SW 1271 (cell line): ENCODE measurements around the gene RFX3.

Experiments used
- DNase-seq, 2 experiments: peaks; one replicate each; lab custom pipeline; 2025; lab: John Stamatoyannopoulos, UW

RFX3 gene

DNA sequence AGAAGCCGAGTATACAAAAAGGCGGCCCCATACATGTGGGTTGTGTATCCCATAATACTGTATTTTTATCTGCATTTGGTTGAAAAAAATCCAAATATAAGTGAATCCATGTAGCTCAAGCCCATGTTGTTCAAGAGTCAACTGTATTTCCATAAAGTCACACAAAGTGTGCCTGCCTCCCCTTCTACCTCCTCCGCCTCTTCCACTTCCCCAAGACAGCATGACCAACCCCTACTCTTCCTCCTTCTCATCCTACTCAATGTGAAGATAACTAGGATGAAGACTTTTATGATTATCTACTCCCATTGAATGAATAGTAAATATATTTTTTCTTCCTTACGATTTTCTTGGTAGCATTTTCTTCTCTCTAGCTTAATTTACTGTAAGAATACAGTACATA lies 92.7 kb downstream of the RFX3 start:
- DNase-seq: no peak

DNA sequence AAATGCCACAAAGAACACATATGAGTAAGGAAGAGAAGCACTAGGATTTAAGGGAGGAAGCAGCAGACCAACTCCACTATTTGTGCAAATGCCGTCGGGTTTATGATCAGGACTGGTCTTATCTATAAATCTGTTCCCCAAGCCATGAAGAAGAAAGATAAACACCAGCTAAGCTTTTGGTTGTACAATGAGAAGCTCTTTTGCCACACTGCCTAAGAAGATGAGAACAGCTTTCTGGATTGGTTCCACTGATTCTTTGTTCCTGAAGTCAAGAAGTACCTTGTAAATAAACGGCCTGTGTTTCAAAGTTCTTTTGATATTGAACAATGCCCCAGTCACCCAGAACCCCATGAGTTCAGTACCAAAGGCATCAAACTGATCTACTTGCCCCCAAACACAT lies 93.9 kb downstream of the RFX3 start:
- no peak for DNase-seq

DNA sequence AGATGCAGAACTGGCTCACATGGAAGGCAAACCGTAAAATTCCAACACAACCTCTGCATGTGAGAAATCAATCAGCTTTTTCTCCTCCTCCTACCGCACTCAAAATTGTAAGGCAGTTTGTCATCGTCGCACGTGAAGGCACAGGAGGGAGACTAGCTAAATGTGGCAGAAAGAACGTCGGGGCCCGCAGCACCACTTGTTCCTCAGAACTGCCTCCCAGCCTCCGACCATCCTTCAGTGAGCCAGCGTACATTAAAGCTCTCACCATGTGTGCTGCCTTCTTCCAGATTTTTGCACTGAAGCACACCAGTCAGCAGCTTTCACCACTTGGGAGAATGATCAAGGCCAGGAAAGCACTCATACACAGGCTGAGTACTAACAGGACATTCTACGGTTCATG lies 105.9 kb downstream of the RFX3 start:
- DNase-seq: no peak

DNA sequence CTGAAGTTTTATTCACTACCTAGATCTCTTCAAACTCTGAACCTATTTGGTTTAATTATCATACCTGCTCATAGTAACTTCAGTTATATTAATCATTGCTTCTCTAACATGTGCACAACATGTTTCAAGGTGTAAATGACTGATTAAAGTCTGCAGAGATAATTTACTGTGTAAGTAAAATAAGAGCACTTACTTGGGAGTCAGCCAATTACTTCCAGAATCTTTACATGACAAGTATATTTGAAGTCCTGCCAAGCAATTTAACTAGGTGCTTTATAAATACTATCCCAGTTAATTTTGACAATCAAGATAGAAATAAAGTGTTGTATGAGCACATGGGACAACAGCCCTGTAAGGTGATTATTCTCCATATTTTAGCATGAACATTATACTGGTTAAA lies 109.9 kb downstream of the RFX3 start:
- DNase-seq: no peak

DNA sequence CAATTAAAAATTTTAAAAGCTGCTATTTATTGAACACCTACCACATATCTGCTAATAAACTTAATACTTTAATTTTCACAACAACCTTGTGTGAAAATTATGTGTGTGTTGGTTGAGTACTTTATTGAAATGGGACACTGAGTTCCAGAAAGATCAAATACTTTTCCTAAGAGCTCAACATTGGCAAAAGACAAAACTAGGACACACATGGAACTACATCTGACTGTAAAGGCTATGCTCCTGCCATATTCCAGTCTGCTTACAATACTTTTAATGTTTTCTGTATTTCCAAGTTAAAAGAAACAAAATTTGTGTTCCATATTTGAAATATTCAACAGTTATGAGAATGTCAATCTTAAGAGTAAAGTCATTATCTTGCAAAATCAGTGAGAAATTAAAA lies 111.8 kb downstream of the RFX3 start:
- DNase-seq: no peak

DNA sequence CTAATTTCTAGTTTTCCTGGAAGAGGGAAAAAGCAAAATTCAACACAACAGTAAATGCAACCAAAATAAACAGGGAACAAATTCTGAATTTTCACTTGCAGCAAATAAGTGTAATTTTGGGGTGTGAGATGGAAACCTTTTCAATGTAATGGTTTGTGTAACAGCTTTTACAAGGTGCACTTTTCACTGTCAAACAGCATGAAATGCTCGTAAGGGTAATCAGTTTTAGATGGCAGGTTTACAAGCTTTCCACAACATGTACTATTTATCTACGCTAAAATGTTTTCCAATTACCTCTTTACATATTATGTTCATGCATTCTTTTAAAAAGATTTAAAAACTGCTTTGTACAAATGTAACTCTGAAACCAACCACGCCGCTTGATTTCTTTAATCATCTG lies 115.3 kb downstream of the RFX3 start:
- DNase-seq: no peak

DNA sequence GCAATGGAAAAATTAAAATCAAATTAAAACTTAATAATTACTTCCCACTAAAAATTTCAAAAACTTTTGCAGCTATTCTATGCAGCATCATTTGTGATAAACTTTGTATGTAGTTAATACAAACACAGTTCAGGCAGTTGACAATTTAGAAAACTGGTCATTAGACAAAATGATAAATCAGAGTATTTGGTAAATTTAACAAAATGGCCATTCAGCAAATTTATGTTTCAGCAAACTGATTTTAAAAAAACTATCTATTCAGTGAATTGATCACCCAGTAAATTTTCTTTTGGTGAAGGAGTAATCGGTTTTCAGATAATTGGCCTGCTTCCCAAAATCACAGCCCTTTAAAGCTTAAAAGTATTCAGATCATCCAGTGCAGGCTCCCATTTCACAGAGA lies 116.3 kb downstream of the RFX3 start:
- no peak for DNase-seq

DNA sequence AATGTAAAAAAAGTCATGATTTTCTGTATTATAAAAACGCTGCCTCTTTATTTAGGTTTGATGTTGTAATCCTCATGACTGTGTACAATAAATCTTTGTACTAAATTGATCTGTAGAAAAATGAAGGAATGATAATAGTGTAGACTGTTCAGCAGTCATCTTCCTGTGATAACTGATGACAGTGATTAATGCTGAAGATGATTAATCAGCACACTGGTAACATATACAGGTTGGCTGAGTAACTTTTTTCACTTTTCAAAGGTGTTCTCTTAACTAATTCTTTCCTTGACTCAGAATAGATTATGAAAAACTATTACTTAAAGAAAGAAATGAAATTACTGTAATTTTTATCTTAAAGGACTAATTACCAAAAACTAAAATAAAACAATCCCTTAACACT lies 122.5 kb downstream of the RFX3 start:
- no peak for DNase-seq

DNA sequence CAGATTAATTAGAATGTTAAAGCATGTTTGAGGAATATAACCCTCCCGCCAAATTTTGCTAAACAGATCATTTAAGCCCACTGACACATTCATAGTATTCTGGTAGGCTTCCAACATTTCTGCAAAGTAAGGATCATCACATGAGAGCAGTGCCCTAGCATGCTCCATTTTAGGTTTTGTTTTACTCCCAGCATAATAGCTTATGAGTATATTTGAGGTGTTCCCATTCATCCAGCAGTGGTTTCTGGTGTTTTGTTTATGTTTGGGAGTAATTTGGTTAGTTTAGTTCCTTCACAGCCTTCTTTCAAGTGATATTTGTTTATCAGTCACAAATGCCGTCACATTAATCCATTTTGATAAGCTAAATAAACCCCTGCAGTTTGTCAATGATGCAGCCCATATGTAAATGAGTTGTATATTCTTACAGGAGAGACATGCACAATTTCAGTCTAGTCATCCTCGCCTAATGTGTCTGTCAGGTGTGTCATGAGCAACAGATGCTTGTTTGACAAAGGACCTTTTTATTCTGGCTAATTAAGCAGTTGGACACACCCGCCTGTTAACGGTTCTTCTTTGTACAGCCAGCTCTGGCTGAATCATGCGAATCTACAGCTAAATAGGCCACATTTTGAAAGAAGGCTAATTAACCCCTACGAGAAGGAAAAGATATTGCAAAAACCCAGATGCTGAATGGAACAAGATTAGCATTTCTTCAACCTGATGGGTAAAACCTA lies 124.4 kb downstream of the RFX3 start:
- DNase-seq: no peak

DNA sequence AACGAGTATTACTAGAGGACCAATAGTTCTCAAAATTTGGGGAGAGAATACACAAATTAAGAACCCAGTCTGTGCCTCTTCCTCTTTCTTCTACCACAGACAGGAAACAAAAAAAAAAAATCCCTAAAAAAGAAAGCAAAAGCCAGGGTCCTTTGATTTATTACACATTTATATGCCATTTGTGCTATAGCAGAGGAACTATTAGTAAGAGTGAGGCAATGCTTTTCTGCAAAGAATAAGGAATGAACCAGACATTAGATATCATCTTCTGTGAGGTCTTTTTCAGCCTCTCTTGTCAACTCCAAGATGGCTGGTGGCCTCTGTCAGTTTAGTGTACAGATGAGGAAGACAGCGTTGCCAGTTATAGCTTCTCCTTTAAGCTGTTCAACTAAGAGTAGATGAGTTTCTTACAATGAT lies 127.6 kb downstream of the RFX3 start:
- DNase-seq: no peak

DNA sequence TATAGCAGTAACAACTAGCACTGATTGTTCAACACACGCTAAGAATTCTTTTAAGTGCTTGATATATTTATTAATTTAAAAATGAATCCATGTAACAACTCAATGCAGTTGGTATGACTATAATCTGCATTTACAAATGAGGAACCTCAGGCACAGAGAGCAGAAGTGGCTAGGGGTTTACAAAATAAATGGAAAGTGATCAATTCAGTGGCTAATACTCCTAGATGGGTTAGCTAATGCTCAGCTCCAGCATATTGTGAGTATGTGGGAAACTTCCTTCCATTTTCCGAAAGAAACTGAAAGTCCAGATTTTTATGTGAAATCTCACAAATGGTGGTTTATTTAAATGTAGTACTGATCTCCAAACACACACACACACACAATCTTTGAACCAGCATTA lies 128.0 kb downstream of the RFX3 start:
- no peak for DNase-seq

DNA sequence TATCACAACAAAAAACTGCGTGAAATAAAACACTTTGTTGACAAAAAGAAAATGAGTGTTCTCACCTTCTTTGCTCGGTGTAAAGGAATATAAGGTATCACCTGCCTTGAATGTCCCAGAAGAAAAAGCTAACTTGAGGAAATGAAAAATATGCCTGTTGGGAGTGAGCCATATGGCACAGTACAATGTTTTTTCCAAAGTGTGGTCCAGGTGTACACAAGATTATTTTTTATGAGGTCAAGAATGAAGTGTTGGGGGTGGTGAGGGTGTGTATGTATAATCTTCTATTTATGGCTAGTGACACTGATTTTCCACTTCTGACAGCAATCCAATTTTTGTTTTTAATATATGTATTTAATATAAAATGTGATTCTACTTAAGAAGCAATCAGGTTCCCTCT lies 134.4 kb downstream of the RFX3 start:
- no peak for DNase-seq

DNA sequence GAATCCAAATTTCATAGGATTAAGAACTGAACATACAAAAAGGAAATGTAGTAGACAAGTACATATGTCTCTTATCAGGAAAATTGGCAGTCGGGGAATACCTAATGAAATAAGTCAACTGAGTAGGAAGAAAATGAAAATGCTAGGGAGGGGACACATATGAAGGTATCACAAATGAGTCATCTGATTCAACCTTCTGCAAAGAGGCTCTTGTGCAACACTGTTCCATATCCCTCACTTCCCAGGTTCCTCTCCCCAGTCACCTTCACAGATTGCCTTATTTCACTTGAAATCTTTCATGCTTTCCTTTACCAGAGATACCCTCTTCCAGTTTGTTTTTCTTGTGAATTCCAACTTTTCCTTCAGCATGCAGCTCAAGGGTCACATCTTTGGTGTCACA lies 139.0 kb downstream of the RFX3 start:
- no peak for DNase-seq

DNA sequence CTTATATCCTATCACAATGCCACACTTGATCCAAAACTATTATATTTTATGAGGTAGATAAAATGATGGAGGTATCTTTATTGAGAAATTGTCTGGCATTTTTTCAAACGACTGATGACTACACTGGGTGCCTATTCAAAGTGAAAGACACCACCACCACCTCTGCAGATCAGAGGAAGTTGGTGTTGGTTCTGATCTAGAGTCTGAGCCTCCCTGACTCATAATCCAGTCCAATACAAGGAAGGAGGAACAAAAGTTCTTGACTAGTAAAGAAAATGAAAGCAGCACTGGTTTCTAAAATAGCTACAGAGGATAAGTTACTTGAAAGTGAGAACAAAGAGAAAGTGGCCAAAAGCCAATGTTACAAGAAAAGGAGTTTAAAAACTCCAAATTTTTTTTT lies 139.9 kb downstream of the RFX3 start:
- DNase-seq: no peak

DNA sequence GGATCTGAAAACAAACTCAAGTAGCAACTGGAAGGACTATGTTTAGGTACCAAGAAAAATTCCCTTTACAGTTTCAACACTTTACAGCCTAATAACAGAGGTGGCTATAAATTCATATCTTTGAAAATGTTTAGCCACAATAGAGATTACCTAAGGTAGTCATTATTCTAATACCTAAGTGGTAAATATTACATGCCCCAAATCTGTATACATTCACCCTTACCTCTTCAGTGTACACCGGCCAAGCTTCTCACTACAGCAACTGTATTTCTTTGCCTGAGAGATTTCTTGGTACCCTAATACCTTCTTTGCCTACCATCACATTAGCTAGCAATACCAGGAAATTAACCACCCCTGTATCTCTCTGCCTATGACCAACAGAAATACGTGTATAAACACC lies 154.0 kb downstream of the RFX3 start:
- no peak for DNase-seq

DNA sequence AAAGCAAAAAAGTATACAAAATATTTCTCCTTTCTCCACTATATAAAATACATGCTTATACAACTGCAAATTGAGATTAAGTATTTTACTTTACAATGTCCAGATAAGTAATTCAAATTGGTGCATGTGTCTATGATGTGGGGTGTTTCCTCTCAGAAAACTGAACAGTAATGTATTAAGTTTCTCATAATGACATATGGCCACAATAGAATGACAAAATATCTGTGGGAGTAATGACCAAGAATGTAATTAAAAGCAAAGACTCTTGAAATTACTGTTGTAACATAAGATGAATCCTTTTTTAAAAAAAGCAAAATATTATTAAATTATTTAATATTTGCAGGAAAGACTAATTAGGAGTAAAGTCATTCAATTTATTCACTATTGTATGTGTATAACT lies 155.1 kb downstream of the RFX3 start:
- DNase-seq: no peak

DNA sequence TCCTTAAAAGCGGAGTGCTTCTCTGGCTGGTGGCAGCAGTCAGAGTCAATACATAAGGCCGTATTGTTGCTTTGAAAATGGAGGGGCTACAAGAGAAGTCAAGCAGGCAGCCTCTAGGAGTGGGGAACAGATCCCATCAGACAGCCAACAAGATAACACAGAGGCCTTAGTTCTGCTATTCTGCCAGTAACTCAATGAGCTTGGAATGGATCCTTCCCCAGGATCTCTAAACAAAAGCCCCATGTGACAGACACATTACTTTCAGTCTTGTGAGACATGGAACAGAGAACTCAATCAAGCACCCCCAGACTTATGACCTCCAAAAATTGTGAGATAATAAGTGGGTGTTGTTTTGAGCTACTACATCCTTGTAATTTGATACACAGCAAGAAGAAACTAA lies 158.6 kb downstream of the RFX3 start:
- no peak for DNase-seq

DNA sequence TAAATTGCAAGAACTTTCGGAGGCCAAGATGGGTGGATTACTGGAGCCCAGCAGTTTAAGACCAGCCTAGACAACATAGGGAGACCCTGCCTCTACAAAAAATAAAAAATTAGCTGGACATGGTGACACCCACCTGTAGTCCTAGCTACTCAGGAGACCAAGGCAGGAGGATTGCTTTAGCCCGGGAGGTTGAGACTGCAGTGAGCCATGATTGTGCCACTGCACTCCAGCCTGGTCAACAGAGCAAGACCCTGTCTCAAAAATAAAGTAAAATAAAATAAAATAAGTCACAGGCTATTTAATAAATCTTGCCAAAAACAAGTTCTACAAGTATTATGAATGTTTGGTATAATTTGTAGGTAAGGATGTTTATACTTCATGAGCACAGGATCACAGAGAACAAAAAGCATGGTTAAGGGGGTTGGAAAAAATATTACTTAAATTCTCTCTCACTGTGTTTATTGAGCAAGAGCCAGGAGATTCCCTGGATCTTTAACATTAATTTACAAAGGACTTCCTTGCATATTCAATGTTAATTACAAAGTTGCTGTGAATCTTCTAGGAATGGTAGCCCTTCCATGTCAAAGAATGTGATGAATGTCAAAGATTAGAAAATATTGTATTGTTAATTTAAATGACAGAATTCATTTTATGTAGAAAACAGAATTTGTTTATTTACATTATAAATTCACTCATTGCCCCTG lies 164.0 kb downstream of the RFX3 start:
- no peak for DNase-seq

DNA sequence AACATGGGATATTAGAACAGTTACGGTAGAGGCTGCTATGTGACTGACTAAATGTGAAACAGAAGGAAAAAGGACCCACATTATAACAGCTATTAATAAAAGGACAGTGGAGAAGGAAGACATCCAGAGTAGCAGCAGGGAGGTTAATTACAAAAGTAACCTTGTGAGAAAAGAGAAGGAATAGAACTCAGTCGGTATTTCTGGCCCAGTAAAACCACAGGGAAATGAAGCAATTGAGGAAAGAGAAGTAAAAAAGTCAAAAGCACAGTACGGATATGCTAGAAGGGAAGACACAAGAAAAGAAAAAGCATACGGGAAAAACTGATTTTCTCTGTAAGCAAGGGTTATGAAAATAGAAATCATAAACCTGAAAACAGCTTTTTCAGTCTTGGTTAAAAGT lies 164.7 kb downstream of the RFX3 start:
- no peak for DNase-seq

DNA sequence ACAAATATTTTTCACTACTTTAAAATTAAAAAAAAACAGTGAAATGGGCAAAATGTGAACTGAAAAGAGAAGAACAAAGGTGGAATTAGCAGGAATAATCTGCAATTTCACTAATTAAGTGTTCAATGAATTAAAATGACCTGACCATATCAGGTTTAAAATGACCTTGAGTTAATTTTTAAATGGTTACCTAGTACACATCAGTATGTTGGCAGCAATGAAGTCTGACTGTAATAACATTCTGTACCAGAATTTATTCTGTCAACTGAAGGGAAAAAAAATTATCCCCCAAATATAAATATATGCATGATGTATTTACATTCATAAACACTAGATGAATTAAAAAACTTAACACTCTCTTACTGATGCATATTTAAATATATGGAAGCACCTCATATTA lies 165.6 kb downstream of the RFX3 start:
- DNase-seq: no peak

DNA sequence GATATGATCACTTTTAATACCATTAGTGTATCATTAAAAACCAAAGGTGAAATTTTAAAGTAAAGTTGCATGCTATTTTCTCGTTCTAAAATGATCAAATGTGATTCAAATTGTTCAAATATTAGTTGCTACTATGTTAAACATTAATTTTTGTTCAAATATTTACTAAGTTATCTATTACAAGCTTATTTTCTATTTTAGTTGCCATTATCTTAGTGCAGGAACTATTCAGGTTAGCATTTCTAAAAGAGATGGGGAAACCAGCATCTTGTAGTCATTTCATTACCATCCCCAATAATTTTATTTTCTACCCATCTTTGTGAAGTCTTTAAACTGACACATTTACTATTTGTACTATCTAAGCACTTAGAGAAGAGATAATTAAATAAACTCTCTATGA lies 166.0 kb downstream of the RFX3 start:
- DNase-seq: no peak

DNA sequence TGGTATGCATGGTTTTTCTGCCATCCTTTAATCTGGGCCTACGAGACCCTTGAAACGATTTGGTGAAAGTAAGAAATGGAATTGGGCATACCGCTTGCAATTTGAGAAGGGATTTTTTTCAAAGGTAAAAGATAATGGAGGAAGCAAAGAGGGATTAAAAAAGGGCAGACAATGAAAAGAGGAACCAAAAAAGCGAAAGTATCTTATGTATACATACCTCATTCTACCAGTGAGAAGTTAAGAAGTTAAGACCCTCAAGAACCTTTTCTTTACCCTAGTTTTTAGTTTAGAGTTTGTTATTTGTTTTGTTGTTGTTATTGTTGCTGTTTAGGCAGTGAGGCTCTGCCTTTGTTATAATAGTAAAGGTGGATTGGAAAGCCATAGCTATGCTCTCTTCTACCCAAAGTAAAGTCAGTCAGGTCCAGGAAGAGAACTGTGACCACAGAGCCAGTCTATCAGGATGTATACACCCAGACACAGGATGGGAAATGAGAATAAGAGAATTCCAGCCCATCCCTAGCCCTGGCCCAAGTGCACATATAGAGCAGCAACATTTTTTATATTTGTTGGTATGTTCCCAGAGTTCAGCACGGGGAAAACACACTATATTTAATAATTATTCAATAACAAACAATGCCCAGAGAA lies 166.6 kb downstream of the RFX3 start:
- DNase-seq: no peak

DNA sequence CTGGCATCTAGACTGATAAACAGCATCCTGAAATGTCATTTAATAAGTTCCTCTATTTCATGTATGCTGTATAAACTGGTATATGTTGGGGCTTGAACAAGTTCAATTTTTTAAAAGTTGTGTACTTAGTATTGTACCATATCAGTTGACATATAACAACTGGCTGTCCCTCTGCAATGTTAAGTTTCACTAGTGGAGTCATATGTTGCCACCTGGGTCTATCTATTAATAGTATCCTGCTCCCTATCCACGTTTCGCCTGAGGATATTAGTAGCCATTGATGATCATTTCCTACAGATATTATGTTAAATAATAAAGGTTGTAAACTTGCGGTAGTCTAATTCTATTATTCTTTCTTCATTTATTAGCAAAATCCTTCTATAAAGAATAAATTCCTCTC lies 177.6 kb downstream of the RFX3 start:
- DNase-seq: no peak

DNA sequence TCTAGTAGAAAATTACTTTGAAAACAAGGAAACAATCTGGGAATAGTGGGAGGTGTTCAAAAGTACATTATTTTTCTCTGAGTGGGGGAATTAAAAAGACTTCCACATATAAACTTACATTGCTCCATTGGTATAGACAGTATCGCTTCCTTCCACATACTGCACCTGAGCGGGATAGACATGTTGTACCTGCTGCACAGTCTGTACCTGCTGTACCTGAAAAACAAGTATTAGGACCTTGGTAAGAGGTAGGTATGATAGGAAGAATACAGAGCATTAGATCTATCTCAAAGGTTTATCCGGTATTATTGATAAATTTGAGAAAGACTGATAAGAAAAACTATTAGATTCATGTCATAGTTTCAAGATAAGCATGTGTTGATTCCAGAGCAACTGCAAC lies 179.3 kb downstream of the RFX3 start:
- no peak for DNase-seq
